ENCODE data around the gene BCL7A.

- TF ChIP-seq CTCF (IDR thresholded peaks at IDR 0.05; ENCODE audit: low read depth, low read length, poor library complexity, severe bottlenecking), result no peak
- TF ChIP-seq EZH2phosphoT487 (IDR thresholded peaks at IDR 0.05; ENCODE audit: borderline replicate concordance, low read length), result no peak
These were observed 75.9 kb downstream of the BCL7A start for GRCh38 chr12:122097584-122097926.
